ENCODE measurements around the gene CCDC71. TPM values are rescaled to one million over a fixed set of nuclear protein-coding genes. Genes with fewer than 3 reads are reported as not detected.

The CCDC71 gene
- total and polyA plus RNA-seq, 2 donors (not counting 1 experiment from before 2014, with no cell fraction given): 15.6 to 30.0 TPM

GRCh38 chr3:49170744-49171118, 4.6 kb upstream of the CCDC71 start:
- peak overlapping the region; percentile 91 for H2AFZ ChIP-seq (ENCODE audit: insufficient read depth, low read depth, low read length, poor library complexity, severe bottlenecking)

More at GRCh38 chr3:49170744-49171118, 4.6 kb upstream of the CCDC71 start:
- H3K4me3 ChIP-seq (ENCODE audit: control extremely low read depth in 1 of 5, extremely low read depth in 1 of 5, insufficient read depth in 1 of 5, low read depth in 2 of 5, low read length in 4 of 5): peak overlapping the region in 4 of 5 experiments; percentile 59 to 76 (median 71)
- peaks cover 0 to 7% (median 1%) of the 10 kb centered on the region in 4 experiments for H3K27me3 ChIP-seq (replicated peaks in 1 of 4; ENCODE audit: control extremely low read depth in 1 of 4, control insufficient read depth in 3 of 4, insufficient read depth in 4 of 4, low read length in 3 of 4)
- ChIA-PET POLR2A (interaction anchor here (0.5 to 1.0 kb wide), 3 partner anchors 50 to 279 kb away, joined by 3 read pairs; partner anchors contain the start of gene USP19), CTCF (interaction anchor here (0.6 to 6.5 kb wide), 10 partner anchors 12 to 279 kb away, joined by 3 to 36 read pairs (median 4); partner anchors contain the start of gene USP4)
- peaks cover 0 to 12% (median 4%) of the 10 kb centered on the region in 3 donors for H3K9me3 ChIP-seq (ENCODE audit: control extremely low read depth in 1 of 3, control insufficient read depth in 2 of 3, insufficient read depth in 1 of 3, low read length in 2 of 3)
- H3K27ac Mint-ChIP-seq: peak overlapping the region; percentile 70
- H3K79me2 ChIP-seq (ENCODE audit: control insufficient read depth, insufficient read depth, low read length): peaks cover 7% of the 10 kb centered on the region
- WGBS (ENCODE audit: insufficient coverage): 20% methylated on average over 1 of the region's 1 CpG
- peak; percentile 41 for DNase-seq
- H3K4me1 ChIP-seq (ENCODE audit: control insufficient read depth in 2 of 2, insufficient read depth in 2 of 2, low read length in 2 of 2): peaks cover 20 to 26% of the 10 kb centered on the region in 2 donors
- peak overlapping the region; percentile 90 for H3K4me3 Mint-ChIP-seq
- peak overlapping the region; percentile 76 for H3K9ac ChIP-seq (ENCODE audit: low read length)
- ATAC-seq (ENCODE audit: low read depth): no peak
- intact Hi-C loops (cut with micrococcal nuclease): loop anchor here (5.0 kb wide), 1 partner anchor 172 kb away; the partner anchor contains the start of gene USP4
- H3K4me1 Mint-ChIP-seq: peaks cover 16% of the 10 kb centered on the region
- H4K20me1 ChIP-seq (ENCODE audit: control insufficient read depth, insufficient read depth, low read length, poor library complexity, severe bottlenecking): no peaks in the 10 kb centered on the region
- TF ChIP-seq EZH2 (IDR thresholded peaks at IDR 0.05; ENCODE audit: borderline replicate concordance, insufficient read depth, low read depth, low read length, poor library complexity, severe bottlenecking) (no peak), CTCF (IDR thresholded peaks at IDR 0.05) (no peak)
- H3K9me3 Mint-ChIP-seq (ENCODE audit: insufficient read depth): no peaks in the 10 kb centered on the region
- H3K36me3 ChIP-seq (replicated peaks in 1 of 2; ENCODE audit: control extremely low read depth in 1 of 2, control insufficient read depth in 1 of 2, extremely low read depth in 1 of 2, insufficient read depth in 2 of 2, low read length in 1 of 2): no peaks in the 10 kb centered on the region
- peaks cover 7% of the 10 kb centered on the region for H3K27me3 Mint-ChIP-seq
- H3K4me2 ChIP-seq (replicated peaks; ENCODE audit: low read depth, low read length, poor library complexity, severe bottlenecking): peak overlapping the region; percentile 99
- H3K27ac ChIP-seq (ENCODE audit: low read length in 2 of 2): no peak overlapping the region

All from B cell (primary cell).